ENCODE results near the gene MARK2.

- TF ChIP-seq POLR2AphosphoS5 (IDR thresholded peaks at IDR 0.05; ENCODE audit: low read depth, low read length) (no peak), SIN3A (IDR thresholded peaks at IDR 0.05; ENCODE audit: borderline replicate concordance, insufficient read depth, low read length) (no peak), FOXP2 (optimal IDR thresholded peaks at IDR 0.05; ENCODE audit: borderline replicate concordance, extremely low read depth, extremely low read length, insufficient read depth) (no peak)
These were observed 41.5 kb downstream of the MARK2 start for GRCh38 chr11:63880403-63880790.
